Mononuclear cell (primary cell): ENCODE measurements around the gene COA7. TPM values are rescaled to one million over a fixed set of nuclear protein-coding genes. Genes with fewer than 3 reads are reported as not detected.
"Not testable (repeated sequence)": the region's sequence is repeated elsewhere in the genome, so short reads cannot be mapped to it uniquely, and the experiment has no call there.

Experiments used
- H3K27me3 ChIP-seq: 2 replicates; pipeline ENCODE4 v1.6.0; 2011; ENCODE audit warnings: low read length, control low read depth; ENCODE audit not compliant: insufficient read depth
- H3K4me1 ChIP-seq: 2 replicates; pipeline ENCODE4 v1.5.1; 2011; ENCODE audit warnings: mild to moderate bottlenecking, low read length, control low read depth; ENCODE audit not compliant: insufficient read depth
- H3K4me3 ChIP-seq: 2 replicates; pipeline ENCODE4 v1.5.1; 2011; ENCODE audit warnings: mild to moderate bottlenecking, low read length, moderate library complexity
- H3K9me3 ChIP-seq: 2 replicates; pipeline ENCODE4 v1.5.1; 2011; ENCODE audit warnings: low read depth, mild to moderate bottlenecking, control low read depth, low read length
- total RNA-seq: library from RNA; depleted of rRNA; stranded (reverse); fragments of >200 nt; gene quantifications from one replicate; pipeline ENCODE4 v1.2.3, GENCODE V29; 2012

Gene COA7
- total RNA-seq, result 1.8 TPM

DNA sequence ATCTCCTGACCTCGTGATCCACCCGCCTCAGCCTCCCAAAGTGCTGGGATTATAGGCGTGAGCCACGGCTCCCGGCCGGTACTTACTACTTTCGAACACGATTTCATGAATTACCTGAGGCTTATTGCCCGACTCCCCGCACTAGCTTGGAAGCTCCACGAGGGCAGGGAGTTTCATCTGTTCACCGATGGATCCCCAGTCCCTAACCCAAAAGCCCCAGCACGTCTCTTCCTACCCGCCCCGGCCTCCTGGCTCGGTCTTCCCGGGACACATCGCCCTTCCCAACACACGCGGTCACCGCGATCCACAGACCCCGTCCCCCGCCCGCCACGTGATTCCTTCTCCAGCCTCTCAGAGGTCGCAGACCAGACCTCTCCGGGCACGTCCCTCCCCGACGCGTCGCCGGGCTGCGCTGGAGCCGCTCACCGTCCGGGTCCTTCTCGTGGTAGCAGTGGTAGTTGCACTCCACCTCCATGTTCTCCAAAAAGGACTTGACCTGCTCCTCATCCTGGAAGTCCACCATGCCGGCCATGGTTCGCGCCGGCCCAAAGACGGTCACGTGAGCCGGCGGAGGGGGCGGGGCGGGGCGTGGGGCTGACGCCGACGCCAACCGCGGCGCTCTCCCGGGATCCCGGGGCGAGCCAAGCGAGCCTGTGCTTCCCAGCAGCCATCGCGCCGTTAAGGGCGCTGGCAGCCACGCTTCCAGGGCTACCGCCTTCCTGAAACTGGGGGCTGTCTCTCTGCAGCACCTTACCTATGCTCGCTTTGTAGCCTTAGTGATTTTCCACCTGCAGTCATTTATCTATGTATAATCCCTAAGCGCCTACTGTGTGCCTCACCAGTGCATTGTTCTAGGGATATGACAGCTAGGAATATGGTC, at the start of gene COA7:
TSS of gene COA7 (minus strand) at position 553 of the 880 bp plus-strand sequence. CDS start at position 532, 21 bp downstream.
- no peaks in the 10 kb centered on the region for H3K9me3 ChIP-seq
- H3K4me1 ChIP-seq, result peaks cover 12% of the 10 kb centered on the region
- no peaks in the 10 kb centered on the region for H3K27me3 ChIP-seq
- H3K4me3 ChIP-seq, result peak within 1 kb of the TSS; percentile 80

GRCh38 chr1:52747450-52747849, 49.3 kb upstream of the COA7 start:
- Histone ChIP-seq H3K4me3 (no peak overlapping the region), H3K4me1 (no peaks in the 10 kb centered on the region), H3K9me3 (no peaks in the 10 kb centered on the region), H3K27me3 (no peaks in the 10 kb centered on the region)

DNA sequence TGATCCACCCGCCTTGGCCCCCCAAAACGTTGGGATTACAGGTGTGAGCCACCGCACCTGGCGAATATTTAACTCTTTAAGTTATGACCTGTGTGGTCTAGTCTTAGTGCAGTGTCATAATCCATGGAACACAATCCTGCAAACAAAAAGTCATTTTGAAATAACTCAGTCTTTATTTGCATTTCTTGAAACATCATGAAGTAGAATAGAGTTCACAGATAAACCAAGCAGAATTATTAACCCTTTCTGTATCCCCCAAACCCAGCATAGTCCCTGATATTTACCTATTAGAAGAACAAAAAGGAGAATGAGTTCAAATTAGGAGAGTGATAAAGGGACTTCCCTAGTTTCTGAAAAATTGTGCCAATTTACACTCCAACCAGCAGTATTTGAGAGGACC, 48.0 kb upstream of the COA7 start:
- Histone ChIP-seq H3K9me3 (no peaks in the 10 kb centered on the region), H3K27me3 (no peaks in the 10 kb centered on the region), H3K4me3 (no peak overlapping the region), H3K4me1 (no peaks in the 10 kb centered on the region)

DNA sequence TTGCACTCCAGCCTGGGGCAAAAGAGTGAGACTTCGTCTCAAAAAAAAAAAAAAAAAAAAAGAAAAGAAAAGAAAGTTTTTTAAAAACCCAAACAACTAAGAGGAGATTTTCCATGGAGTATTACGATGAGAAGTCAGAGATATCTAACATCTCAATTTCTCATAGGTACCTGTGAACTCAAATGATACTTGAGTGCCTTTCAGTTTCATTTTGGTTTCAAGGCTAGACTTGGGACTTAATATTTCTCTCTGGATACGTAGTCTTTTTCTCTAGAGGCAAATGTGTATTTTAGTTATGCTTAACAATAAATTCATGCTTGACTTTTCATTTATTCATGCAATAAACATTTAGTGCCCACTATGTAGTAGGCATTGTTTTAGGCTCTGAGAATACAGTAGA, 43.1 kb upstream of the COA7 start:
- no peaks in the 10 kb centered on the region for H3K9me3 ChIP-seq
- no peaks in the 10 kb centered on the region for H3K4me1 ChIP-seq
- no peaks in the 10 kb centered on the region for H3K27me3 ChIP-seq
- no peak overlapping the region for H3K4me3 ChIP-seq

DNA sequence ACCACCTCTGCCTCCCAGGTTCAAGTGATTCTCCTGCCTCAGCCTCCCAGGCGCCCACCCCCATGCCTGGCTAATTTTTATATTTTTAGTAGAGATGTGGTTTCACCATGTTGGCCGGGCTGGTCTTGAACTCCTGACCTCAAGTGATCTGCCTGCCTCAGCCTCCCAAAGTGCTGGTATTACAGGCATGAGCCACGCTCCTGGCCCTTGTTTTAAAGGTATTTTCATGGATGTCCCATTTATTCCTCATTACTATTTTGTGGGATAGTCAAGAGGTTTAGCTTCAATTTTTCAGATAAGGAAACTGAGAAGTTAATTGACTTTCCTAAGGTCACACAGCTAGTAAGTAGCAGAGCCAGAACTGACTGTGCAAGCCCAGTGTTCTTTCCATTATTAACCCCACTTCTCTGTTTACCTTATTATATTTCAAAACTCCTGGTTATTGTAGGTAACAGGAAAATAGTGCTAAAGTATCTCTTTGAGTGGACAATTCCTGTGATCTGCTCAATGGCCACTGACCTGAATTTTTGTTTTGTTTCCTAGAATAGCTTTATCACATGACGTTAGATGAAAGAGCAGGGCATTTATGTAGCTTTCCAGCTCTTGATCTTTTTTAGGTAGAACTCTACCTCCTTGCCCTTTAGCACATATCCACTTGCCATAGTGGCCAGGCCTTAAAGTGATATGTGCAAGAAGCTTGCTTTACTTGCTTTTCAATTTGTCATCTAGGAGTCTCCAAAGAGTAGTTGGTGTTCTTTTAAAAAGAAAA, 41.7 kb upstream of the COA7 start:
- Histone ChIP-seq H3K4me3 (no peak overlapping the region), H3K27me3 (no peaks in the 10 kb centered on the region), H3K4me1 (no peaks in the 10 kb centered on the region), H3K9me3 (no peaks in the 10 kb centered on the region)

DNA sequence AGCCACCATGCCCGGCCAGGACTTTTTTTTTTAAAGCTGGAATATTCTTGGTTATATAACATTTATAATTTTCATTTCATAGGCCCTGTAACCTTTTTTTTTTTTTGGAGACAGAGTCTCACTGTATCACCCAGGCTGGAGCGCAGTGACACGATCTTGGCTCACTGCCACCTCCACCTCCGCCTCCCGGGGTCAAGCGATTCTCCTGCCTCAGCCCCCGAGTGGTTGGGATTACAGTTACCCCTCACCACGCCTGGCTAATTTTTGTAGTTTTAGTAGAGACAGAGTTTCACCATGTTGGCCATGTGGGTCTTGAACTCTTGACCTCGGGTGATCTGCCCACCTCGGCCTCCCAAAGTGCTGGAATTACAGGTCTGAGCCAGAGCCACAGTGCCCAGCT, 40.7 kb upstream of the COA7 start:
- H3K27me3 ChIP-seq, result no peaks in the 10 kb centered on the region
- H3K4me1 ChIP-seq, result no peaks in the 10 kb centered on the region
- no peaks in the 10 kb centered on the region for H3K9me3 ChIP-seq
- no peak overlapping the region for H3K4me3 ChIP-seq

DNA sequence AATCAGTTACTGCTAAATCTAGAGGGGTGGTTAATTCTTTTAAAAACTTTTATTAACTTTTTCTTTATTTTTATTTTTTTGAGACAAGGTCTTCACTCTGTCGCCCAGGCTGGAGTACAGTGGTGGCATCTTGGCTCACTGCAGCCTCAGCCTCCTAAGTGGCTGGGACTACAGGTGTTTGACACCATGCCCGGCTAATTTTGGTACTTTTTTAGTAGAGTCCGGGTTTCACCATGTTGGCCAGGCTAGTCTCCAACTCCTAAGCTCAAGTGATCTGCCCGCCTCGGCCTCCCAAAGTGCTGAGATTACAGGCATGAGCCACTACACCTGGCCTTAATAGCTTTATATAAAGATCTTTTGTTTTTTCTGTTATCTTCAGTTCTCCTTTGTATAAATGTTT, 40.0 kb upstream of the COA7 start:
- Histone ChIP-seq H3K27me3 (no peaks in the 10 kb centered on the region), H3K9me3 (no peaks in the 10 kb centered on the region), H3K4me1 (no peaks in the 10 kb centered on the region), H3K4me3 (no peak overlapping the region)

- H3K4me1 ChIP-seq, H3K9me3 ChIP-seq, H3K4me3 ChIP-seq: not testable (repeated sequence)
These were observed 37.2 kb upstream of the COA7 start for GRCh38 chr1:52735371-52735770.

DNA sequence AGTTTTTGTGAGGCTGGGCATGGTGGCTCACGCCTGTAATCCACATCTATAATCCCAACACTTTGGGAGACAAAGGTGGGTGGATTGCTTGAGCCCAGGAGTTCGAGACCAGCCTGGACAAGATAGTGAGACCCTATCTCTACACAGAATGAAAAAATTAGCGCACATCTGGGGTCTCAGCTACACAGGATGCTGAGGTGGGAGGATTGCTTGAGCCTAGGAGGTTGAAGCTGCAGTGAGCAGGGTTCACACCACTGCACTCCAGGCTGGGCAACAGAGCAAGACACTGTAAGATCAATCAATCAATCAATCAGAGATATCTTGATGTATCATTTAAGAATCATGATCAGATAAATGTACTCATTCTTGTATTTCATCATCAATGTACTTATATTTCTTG, 35.2 kb upstream of the COA7 start:
- peaks cover 2% of the 10 kb centered on the region for H3K4me1 ChIP-seq
- no peaks in the 10 kb centered on the region for H3K27me3 ChIP-seq
- H3K9me3 ChIP-seq, result no peaks in the 10 kb centered on the region
- no peak overlapping the region for H3K4me3 ChIP-seq

More at GRCh38 chr1:52735371-52735770, 37.2 kb upstream of the COA7 start:
- H3K27me3 ChIP-seq, result not testable (repeated sequence)

GRCh38 chr1:52727956-52728656, 30.0 kb upstream of the COA7 start:
- Histone ChIP-seq H3K9me3 (no peaks in the 10 kb centered on the region), H3K27me3 (no peaks in the 10 kb centered on the region), H3K4me1 (peaks cover 28% of the 10 kb centered on the region), H3K4me3 (no peak overlapping the region)

GRCh38 chr1:52727114-52727586, 29.0 kb upstream of the COA7 start:
- Histone ChIP-seq H3K4me1 (peaks cover 28% of the 10 kb centered on the region), H3K27me3 (no peaks in the 10 kb centered on the region), H3K4me3 (peak overlapping the region; percentile 71), H3K9me3 (no peaks in the 10 kb centered on the region)

GRCh38 chr1:52726265-52727113, 28.3 kb upstream of the COA7 start, which contains the start of gene ZYG11B:
TSS of gene ZYG11B (plus strand) at chr1:52726453. CDS start at chr1:52726654, 201 bp downstream.
- H3K9me3 ChIP-seq, result no peaks in the 10 kb centered on the region
- peak within 1 kb of the TSS; percentile 71 for H3K4me3 ChIP-seq
- H3K4me1 ChIP-seq, result peaks cover 28% of the 10 kb centered on the region
- H3K27me3 ChIP-seq, result no peaks in the 10 kb centered on the region

DNA sequence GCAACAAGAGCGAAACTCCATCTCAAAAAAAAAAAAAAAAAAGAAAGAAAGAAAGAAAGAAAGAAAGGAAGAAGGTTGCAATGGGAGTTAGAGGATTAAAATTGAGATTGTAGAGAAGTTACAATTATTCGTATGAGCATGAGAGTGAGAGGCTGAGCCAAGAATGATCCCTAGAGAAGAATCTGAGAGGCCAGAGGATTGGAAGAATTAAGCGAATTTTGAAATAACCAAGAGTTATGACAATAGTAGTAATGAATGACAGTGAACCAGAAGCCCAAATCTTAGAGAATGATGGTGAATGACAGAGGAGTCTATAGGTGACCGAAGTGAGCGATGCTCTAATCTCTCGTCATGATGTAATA, 27.7 kb upstream of the COA7 start:
- H3K27me3 ChIP-seq, result no peaks in the 10 kb centered on the region
- H3K4me1 ChIP-seq, result peaks cover 28% of the 10 kb centered on the region
- H3K4me3 ChIP-seq, result peak overlapping the region; percentile 71
- no peaks in the 10 kb centered on the region for H3K9me3 ChIP-seq

DNA sequence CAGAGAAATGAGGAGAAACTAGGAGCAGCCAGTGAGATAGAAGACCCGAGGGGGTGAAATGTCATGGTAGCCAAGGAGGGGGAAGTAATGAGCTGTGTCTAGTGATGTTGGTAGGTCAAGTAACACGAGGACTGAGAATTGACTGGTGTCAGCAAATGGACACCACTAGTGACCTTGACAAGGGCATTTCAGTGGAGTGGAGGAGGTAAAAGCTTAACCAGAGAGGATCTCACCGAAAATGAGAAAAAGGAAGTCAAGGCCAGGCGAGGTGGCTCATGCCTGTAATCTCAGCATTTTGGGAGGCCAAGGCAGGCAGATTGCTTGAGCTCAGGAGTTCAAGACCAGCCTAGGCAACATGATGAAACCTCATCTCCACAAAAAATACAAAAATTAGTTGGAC, 25.1 kb upstream of the COA7 start:
- H3K4me1 ChIP-seq, result peaks cover 25% of the 10 kb centered on the region
- no peaks in the 10 kb centered on the region for H3K9me3 ChIP-seq
- H3K4me3 ChIP-seq, result no peak overlapping the region
- H3K27me3 ChIP-seq, result no peaks in the 10 kb centered on the region
